T-cell (primary cell): ENCODE results near the gene IRF2BP2. TPM values are rescaled to one million over a fixed set of nuclear protein-coding genes. Genes with fewer than 3 reads are reported as not detected.
A peak's percentile ranks its signal among the peaks of the same experiment; 100 is the strongest.

ENCODE experiments used
- ATAC-seq, 4 experiments: fragments of 200-7000 bp in 3 of 4; fragments of 150-1000 bp in 1 of 4; cut with Tn5 transposase; replicated peaks in 1 of 4; 1 replicate in 3 of 4; 2 replicates in 1 of 4; pipeline ENCODE4 v1.10.0; 2021; ENCODE audit warnings: moderate library complexity in 3 of 4, mild to moderate bottlenecking in 2 of 4, moderate number of reproducible peaks in 1 of 4
- CTCF ChIA-PET, 2 donors: fragments of 300-600 bp; sonication (Branson Sonifier 250); formaldehyde crosslinking; loops; one replicate each; lab custom pipeline; 2022; ENCODE audit warnings: antibody characterized with exemption in 2 of 2; lab: Charles Lee
- POLR2A ChIA-PET, 2 donors: fragments of 300-600 bp; sonication (Branson Sonifier 250); formaldehyde crosslinking; loops; one replicate each; lab custom pipeline; 2022; ENCODE audit warnings: antibody characterized with exemption in 2 of 2; lab: Charles Lee
- DNase-seq, 35 experiments: peaks; one replicate each; pipeline versions ENCODE4 v3.0.0 to v3.0.0-alpha.2; 2013 to 2023
- H3K27ac ChIP-seq: one replicate; pipeline ENCODE4 v1.5.1; 2013; ENCODE audit warnings: low read length
- H3K27me3 ChIP-seq, 2 experiments: replicated peaks in 1 of 2; 1 replicate in 1 of 2; 2 replicates in 1 of 2; pipeline versions ENCODE4 v1.6.1 to v1.7.0; 2013; ENCODE audit warnings: low read length in 1 of 2, mixed read lengths in 1 of 2; ENCODE audit not compliant: control insufficient read depth in 2 of 2, insufficient read depth in 2 of 2; ENCODE audit errors: extremely low read depth in 1 of 2
- H3K36me3 ChIP-seq, 2 donors: 1 replicate in 1 of 2; 2 replicates in 1 of 2; pipeline versions ENCODE4 v1.6.1 to v1.7.0; 2013; ENCODE audit warnings: low read length in 1 of 2; ENCODE audit not compliant: control insufficient read depth in 2 of 2, insufficient read depth in 1 of 2; ENCODE audit errors: extremely low read depth in 1 of 2
- H3K4me1 ChIP-seq, 2 experiments: 1 replicate in 1 of 2; 2 replicates in 1 of 2; pipeline versions ENCODE4 v1.6.1 to v1.7.0; 2013; ENCODE audit warnings: low read length in 2 of 2, mixed read lengths in 1 of 2; ENCODE audit not compliant: insufficient read depth in 2 of 2, control insufficient read depth in 1 of 2; ENCODE audit errors: extremely low read depth in 1 of 2
- H3K4me3 ChIP-seq, 2 donors: 1 replicate in 1 of 2; 2 replicates in 1 of 2; pipeline versions ENCODE4 v1.5.1 to v1.7.0; 2013; ENCODE audit warnings: mild to moderate bottlenecking in 2 of 2, low read length in 1 of 2, moderate library complexity in 1 of 2; ENCODE audit not compliant: control insufficient read depth in 1 of 2; ENCODE audit errors: extremely low read depth in 1 of 2
- H3K9me3 ChIP-seq: 2 replicates; pipeline ENCODE4 v1.7.0; 2013
- H3K27ac Mint-ChIP-seq, 2 donors: one replicate each; pipeline ENCODE4 v1.8.0; 2020 to 2021; ENCODE audit warnings: mild to moderate bottlenecking in 2 of 2, mixed read lengths in 2 of 2
- H3K27me3 Mint-ChIP-seq, 2 donors: one replicate each; pipeline ENCODE4 v1.8.0; 2021 to 2022; ENCODE audit warnings: mixed read lengths in 2 of 2
- H3K36me3 Mint-ChIP-seq: one replicate; pipeline ENCODE4 v1.8.0; 2021; ENCODE audit warnings: mixed read lengths
- H3K4me1 Mint-ChIP-seq, 3 donors: one replicate each; pipeline ENCODE4 v1.8.0; 2020 to 2022; ENCODE audit warnings: mixed read lengths in 3 of 3, mild to moderate bottlenecking in 1 of 3
- H3K4me3 Mint-ChIP-seq, 3 donors: one replicate each; pipeline ENCODE4 v1.8.0; 2020 to 2022; ENCODE audit warnings: mild to moderate bottlenecking in 3 of 3, mixed read lengths in 3 of 3, moderate library complexity in 3 of 3
- H3K9me3 Mint-ChIP-seq, 3 donors: one replicate each; pipeline ENCODE4 v1.8.0; 2020 to 2022; ENCODE audit warnings: mixed read lengths in 3 of 3
- WGBS: methylation state at CpG from one replicate; pipeline ENCODE4 v1.1.5; 2013; ENCODE audit warnings: missing lambda C conversion rate; ENCODE audit not compliant: insufficient coverage; 5-methylcytosine and 5-hydroxymethylcytosine counted together
- total RNA-seq, 35 experiments: library from RNA in 6 of 35; stranded (reverse) in 6 of 35; fragments of 120-200 nt in 1 of 35; gene quantifications; one replicate each; pipeline versions ENCODE4 v1.2.1 to v1.2.4 and lab custom pipeline; 2013 to 2026

Gene IRF2BP2
- total RNA-seq, 5 donors from 2014 or later (not counting 1 experiment from before 2014, with no cell fraction given), result 141 to 406 (median 163) TPM

GRCh38 chr1:234611847-234612351 is 1.9 kb upstream of the IRF2BP2 start:
- H3K27ac ChIP-seq, result peak overlapping the region; percentile 98
- ChIA-PET CTCF (interaction anchor here (1.0 to 5.3 kb wide), 11 partner anchors 13 to 893 kb away, joined by 3 to 55 read pairs (median 4); partner anchors contain the start of gene B3GALNT2 (in 1 of the 2)), POLR2A (interaction anchor here (0.5 to 5.8 kb wide), 36 partner anchors 7 to 893 kb away, joined by 3 to 150 read pairs (median 3); partner anchors contain the start of gene COA6 (in 2 of the 2))
- no peaks in the 10 kb centered on the region for H3K27me3 Mint-ChIP-seq
- peaks cover 0 to 8% of the 10 kb centered on the region in 2 donors for H3K36me3 ChIP-seq
- 57% methylated on average over 5 of the region's 7 CpGs for WGBS
- H3K4me3 Mint-ChIP-seq, result peak overlapping the region; percentile 83 to 86 (median 84)
- H3K9me3 ChIP-seq, result no peaks in the 10 kb centered on the region
- peak overlapping the region; percentile 26 to 84 for H3K4me3 ChIP-seq
- peak overlapping the region; percentile 100 for H3K27ac Mint-ChIP-seq
- H3K4me1 ChIP-seq, result peaks cover 36 to 42% of the 10 kb centered on the region in 2 experiments
- H3K36me3 Mint-ChIP-seq, result peaks cover 14% of the 10 kb centered on the region
- DNase-seq (peak in 23 of 35 experiments; percentile 4 to 65 (median 29)), ATAC-seq (no peak)
- H3K4me1 Mint-ChIP-seq, result peaks cover 39 to 50% (median 42%) of the 10 kb centered on the region in 3 donors
- H3K9me3 Mint-ChIP-seq, result no peaks in the 10 kb centered on the region
- H3K27me3 ChIP-seq, result no peaks in the 10 kb centered on the region

GRCh38 chr1:234611225-234611846 is 1.4 kb upstream of the IRF2BP2 start:
- peaks cover 42 to 52% (median 44%) of the 10 kb centered on the region in 3 donors for H3K4me1 Mint-ChIP-seq
- ChIA-PET POLR2A (interaction anchor here (0.5 to 5.8 kb wide), 32 partner anchors 8 to 894 kb away, joined by 3 to 150 read pairs (median 4); partner anchors contain the start of genes COA6 (in 2 of the 2) and GGPS1 (in 1 of the 2)), CTCF (interaction anchor here (0.7 to 5.3 kb wide), 11 partner anchors 12 to 893 kb away, joined by 3 to 55 read pairs (median 4); partner anchors contain the start of gene B3GALNT2 (in 1 of the 2))
- DNase-seq (peak in 29 of 35 experiments; percentile 50 to 91 (median 66)), ATAC-seq (peak; percentile 49 to 52 (median 52))
- WGBS, result 4% methylated on average over 6 of the region's 22 CpGs
- H3K27me3 Mint-ChIP-seq, result no peaks in the 10 kb centered on the region
- H3K27ac Mint-ChIP-seq, result peak overlapping the region; percentile 100
- peak overlapping the region; percentile 98 for H3K27ac ChIP-seq
- H3K36me3 ChIP-seq, result peaks cover 0 to 12% of the 10 kb centered on the region in 2 donors
- peaks cover 34 to 46% of the 10 kb centered on the region in 2 experiments for H3K4me1 ChIP-seq
- peak overlapping the region; percentile 52 to 84 for H3K4me3 ChIP-seq
- H3K36me3 Mint-ChIP-seq, result peaks cover 18% of the 10 kb centered on the region
- H3K27me3 ChIP-seq, result no peaks in the 10 kb centered on the region
- H3K9me3 Mint-ChIP-seq, result no peaks in the 10 kb centered on the region
- H3K9me3 ChIP-seq, result no peaks in the 10 kb centered on the region
- H3K4me3 Mint-ChIP-seq, result peak overlapping the region; percentile 83 to 86 (median 84)

- Histone ChIP-seq H3K9me3 (no peaks in the 10 kb centered on the region), H3K27ac (peak overlapping the region; percentile 98), H3K4me1 (peaks cover 39 to 46% of the 10 kb centered on the region in 2 experiments), H3K36me3 (peaks cover 0 to 14% of the 10 kb centered on the region in 2 donors), H3K4me3 (peak overlapping the region; percentile 82 to 84), H3K27me3 (no peaks in the 10 kb centered on the region)
- peak; percentile 55 to 57 (median 56) for ATAC-seq
- Mint-ChIP-seq H3K9me3 (no peaks in the 10 kb centered on the region), H3K27ac (peak overlapping the region; percentile 93 to 96), H3K27me3 (no peaks in the 10 kb centered on the region), H3K36me3 (peaks cover 24% of the 10 kb centered on the region), H3K4me1 (peaks cover 48 to 58% (median 50%) of the 10 kb centered on the region in 3 donors), H3K4me3 (peak overlapping the region; percentile 83 to 87 (median 84))
- DNase-seq, result peak; percentile 76 to 96 (median 88)
- WGBS, result 0% methylated on average over 50 of the region's 71 CpGs
- ChIA-PET CTCF (interaction anchor here in 1 of 2 donors (0.5 to 5.3 kb wide), 10 partner anchors 11 to 894 kb away, joined by 3 to 55 read pairs (median 4); partner anchors contain the start of gene B3GALNT2), POLR2A (interaction anchor here (0.6 to 5.8 kb wide), 16 partner anchors 9 to 718 kb away, joined by 3 to 150 read pairs (median 5); partner anchors contain the start of gene GGPS1 (in 1 of the 2))
Observed at GRCh38 chr1:234610666-234611224, 767 bp upstream of the IRF2BP2 start.

- Histone ChIP-seq H3K9me3 (no peaks in the 10 kb centered on the region), H3K4me1 (peaks cover 44 to 48% of the 10 kb centered on the region in 2 experiments), H3K4me3 (no peak overlapping the region), H3K27me3 (no peaks in the 10 kb centered on the region), H3K27ac (peak overlapping the region; percentile 98), H3K36me3 (peaks cover 0 to 15% of the 10 kb centered on the region in 2 donors)
- ChIA-PET POLR2A (interaction anchor here (0.8 to 5.8 kb wide), 3 partner anchors 9 to 121 kb away, joined by 3 to 150 read pairs (median 117); no protein-coding TSS in a partner anchor), CTCF (interaction anchor here in 1 of 2 donors (5.3 kb wide), 1 partner anchor 10 kb away, joined by 55 read pairs; no protein-coding TSS in a partner anchor)
- H3K27me3 Mint-ChIP-seq, result no peaks in the 10 kb centered on the region
- ATAC-seq, result no peak
- no peaks in the 10 kb centered on the region for H3K9me3 Mint-ChIP-seq
- DNase-seq, result peak in 1 of 35 experiments; percentile 6
- H3K36me3 Mint-ChIP-seq, result peaks cover 29% of the 10 kb centered on the region
- no peak overlapping the region for H3K27ac Mint-ChIP-seq
- peak overlapping the region in 2 of 3 donors; percentile 84 to 94 for H3K4me3 Mint-ChIP-seq
- H3K4me1 Mint-ChIP-seq, result peaks cover 55 to 67% (median 57%) of the 10 kb centered on the region in 3 donors
- WGBS, result 0% methylated on average over 52 of the region's 67 CpGs
Observed at GRCh38 chr1:234609691-234610042, 311 bp downstream of the IRF2BP2 start.

GRCh38 chr1:234608911-234609690 is 877 bp downstream of the IRF2BP2 start:
- peaks cover 0 to 17% of the 10 kb centered on the region in 2 donors for H3K36me3 ChIP-seq
- H3K9me3 ChIP-seq, result no peaks in the 10 kb centered on the region
- ChIA-PET POLR2A (interaction anchor here (0.6 to 5.8 kb wide), 4 partner anchors 8 to 1258 kb away, joined by 3 to 150 read pairs (median 60); partner anchors contain the start of gene LYST (in 1 of the 2)), CTCF (interaction anchor here in 1 of 2 donors (5.3 kb wide), 1 partner anchor 10 kb away, joined by 55 read pairs; no protein-coding TSS in a partner anchor)
- Mint-ChIP-seq H3K9me3 (no peaks in the 10 kb centered on the region), H3K36me3 (peaks cover 31% of the 10 kb centered on the region), H3K27ac (peak overlapping the region; percentile 79 to 86), H3K4me1 (peaks cover 60 to 70% (median 60%) of the 10 kb centered on the region in 3 donors), H3K27me3 (no peaks in the 10 kb centered on the region), H3K4me3 (peak overlapping the region; percentile 71 to 94 (median 80))
- peaks cover 46 to 49% of the 10 kb centered on the region in 2 experiments for H3K4me1 ChIP-seq
- DNase-seq (peak; percentile 38 to 87 (median 75)), ATAC-seq (peak; percentile 3 to 10 (median 7))
- H3K27me3 ChIP-seq, result no peaks in the 10 kb centered on the region
- peak overlapping the region; percentile 82 to 87 for H3K4me3 ChIP-seq
- peak overlapping the region; percentile 50 for H3K27ac ChIP-seq
- WGBS, result under 1% methylated on average over 90 of the region's 121 CpGs
